ENCODE measurements around the gene BTBD18. TPM values are rescaled to one million over a fixed set of nuclear protein-coding genes. Genes with fewer than 3 reads are reported as not detected.

BTBD18 gene
- total and polyA plus RNA-seq, 2 of the 13 experiments (the other 11 are each of a cell fraction or from before 2014, with no cell fraction given) = not detected

- TF ChIP-seq, protein P1, sequence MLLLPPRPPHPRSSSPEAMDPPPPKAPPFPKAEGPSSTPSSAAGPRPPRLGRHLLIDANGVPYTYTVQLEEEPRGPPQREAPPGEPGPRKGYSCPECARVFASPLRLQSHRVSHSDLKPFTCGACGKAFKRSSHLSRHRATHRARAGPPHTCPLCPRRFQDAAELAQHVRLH (CRISPR knock-in tag; IDR thresholded peaks at IDR 0.05; ENCODE audit: borderline replicate concordance, low read depth) = peak; percentile 58; the same call in 1 of the 2 replicates
- TF ChIP-seq SMYD3 (CRISPR knock-in tag; IDR thresholded peaks at IDR 0.05) (peak; percentile 75; the same call in 1 of the 2 replicates), ZKSCAN5 (CRISPR knock-in tag; IDR thresholded peaks at IDR 0.05) (no peak), NCOA2 (CRISPR knock-in tag; IDR thresholded peaks at IDR 0.05) (no peak), ZNF484 (CRISPR knock-in tag; IDR thresholded peaks at IDR 0.05; ENCODE audit: borderline replicate concordance, low read depth) (no peak), FOXM1 (CRISPR knock-in tag; IDR thresholded peaks at IDR 0.05) (0 out of 2 replicates have a peak, but pooled peaks have one; percentile 49), SAP130 (CRISPR knock-in tag; IDR thresholded peaks at IDR 0.05; ENCODE audit: low read depth) (peak; percentile 83), ZSCAN31 (CRISPR knock-in tag; IDR thresholded peaks at IDR 0.05; ENCODE audit: low read depth) (0 out of 2 replicates have a peak, but pooled peaks have one; percentile 55), ZNF274 (CRISPR knock-in tag; IDR thresholded peaks at IDR 0.05) (0 out of 2 replicates have a peak, but pooled peaks have one; percentile 21), ZNF282 (IDR thresholded peaks at IDR 0.05; ENCODE audit: partially characterized antibody) (no peak), U2AF1 (optimal IDR thresholded peaks at IDR 0.05; ENCODE audit: low read depth, low read length) (no peak), ARNT2 (CRISPR knock-in tag; IDR thresholded peaks at IDR 0.05; ENCODE audit: low read depth) (no peak), SALL2 (CRISPR knock-in tag; IDR thresholded peaks at IDR 0.05) (peak; percentile 71), SMAD9 (CRISPR knock-in tag; IDR thresholded peaks at IDR 0.05) (no peak), ZNF329 (CRISPR knock-in tag; IDR thresholded peaks at IDR 0.05; ENCODE audit: low read depth) (no peak), REXO4 (CRISPR knock-in tag; IDR thresholded peaks at IDR 0.05; ENCODE audit: borderline replicate concordance) (no peak)
- TF ChIP-seq, protein P2, sequence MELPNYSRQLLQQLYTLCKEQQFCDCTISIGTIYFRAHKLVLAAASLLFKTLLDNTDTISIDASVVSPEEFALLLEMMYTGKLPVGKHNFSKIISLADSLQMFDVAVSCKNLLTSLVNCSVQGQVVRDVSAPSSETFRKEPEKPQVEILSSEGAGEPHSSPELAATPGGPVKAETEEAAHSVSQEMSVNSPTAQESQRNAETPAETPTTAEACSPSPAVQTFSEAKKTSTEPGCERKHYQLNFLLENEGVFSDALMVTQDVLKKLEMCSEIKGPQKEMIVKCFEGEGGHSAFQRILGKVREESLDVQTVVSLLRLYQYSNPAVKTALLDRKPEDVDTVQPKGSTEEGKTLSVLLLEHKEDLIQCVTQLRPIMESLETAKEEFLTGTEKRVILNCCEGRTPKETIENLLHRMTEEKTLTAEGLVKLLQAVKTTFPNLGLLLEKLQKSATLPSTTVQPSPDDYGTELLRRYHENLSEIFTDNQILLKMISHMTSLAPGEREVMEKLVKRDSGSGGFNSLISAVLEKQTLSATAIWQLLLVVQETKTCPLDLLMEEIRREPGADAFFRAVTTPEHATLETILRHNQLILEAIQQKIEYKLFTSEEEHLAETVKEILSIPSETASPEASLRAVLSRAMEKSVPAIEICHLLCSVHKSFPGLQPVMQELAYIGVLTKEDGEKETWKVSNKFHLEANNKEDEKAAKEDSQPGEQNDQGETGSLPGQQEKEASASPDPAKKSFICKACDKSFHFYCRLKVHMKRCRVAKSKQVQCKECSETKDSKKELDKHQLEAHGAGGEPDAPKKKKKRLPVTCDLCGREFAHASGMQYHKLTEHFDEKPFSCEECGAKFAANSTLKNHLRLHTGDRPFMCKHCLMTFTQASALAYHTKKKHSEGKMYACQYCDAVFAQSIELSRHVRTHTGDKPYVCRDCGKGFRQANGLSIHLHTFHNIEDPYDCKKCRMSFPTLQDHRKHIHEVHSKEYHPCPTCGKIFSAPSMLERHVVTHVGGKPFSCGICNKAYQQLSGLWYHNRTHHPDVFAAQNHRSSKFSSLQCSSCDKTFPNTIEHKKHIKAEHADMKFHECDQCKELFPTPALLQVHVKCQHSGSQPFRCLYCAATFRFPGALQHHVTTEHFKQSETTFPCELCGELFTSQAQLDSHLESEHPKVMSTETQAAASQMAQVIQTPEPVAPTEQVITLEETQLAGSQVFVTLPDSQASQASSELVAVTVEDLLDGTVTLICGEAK (IDR thresholded peaks at IDR 0.05) = peak; percentile 85
- TF ChIP-seq, protein P2 (CRISPR knock-in tag; IDR thresholded peaks at IDR 0.05) = no peak
- TF ChIP-seq, protein P3, sequence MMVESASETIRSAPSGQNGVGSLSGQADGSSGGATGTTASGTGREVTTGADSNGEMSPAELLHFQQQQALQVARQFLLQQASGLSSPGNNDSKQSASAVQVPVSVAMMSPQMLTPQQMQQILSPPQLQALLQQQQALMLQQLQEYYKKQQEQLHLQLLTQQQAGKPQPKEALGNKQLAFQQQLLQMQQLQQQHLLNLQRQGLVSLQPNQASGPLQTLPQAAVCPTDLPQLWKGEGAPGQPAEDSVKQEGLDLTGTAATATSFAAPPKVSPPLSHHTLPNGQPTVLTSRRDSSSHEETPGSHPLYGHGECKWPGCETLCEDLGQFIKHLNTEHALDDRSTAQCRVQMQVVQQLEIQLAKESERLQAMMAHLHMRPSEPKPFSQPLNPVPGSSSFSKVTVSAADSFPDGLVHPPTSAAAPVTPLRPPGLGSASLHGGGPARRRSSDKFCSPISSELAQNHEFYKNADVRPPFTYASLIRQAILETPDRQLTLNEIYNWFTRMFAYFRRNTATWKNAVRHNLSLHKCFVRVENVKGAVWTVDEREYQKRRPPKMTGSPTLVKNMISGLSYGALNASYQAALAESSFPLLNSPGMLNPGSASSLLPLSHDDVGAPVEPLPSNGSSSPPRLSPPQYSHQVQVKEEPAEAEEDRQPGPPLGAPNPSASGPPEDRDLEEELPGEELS (CRISPR knock-in tag; IDR thresholded peaks at IDR 0.05) = 0 out of 2 replicates have a peak, but pooled peaks have one; percentile 3
These were observed 39.1 kb downstream of the BTBD18 start, which contains the start of gene TMX2 (continued) for GRCh38 chr11:57712256-57713150.

Measured in HepG2 (cell line).